Endothelial cell of umbilical vein (primary cell): ENCODE measurements around the gene ACYP2. TPM values are rescaled to one million over a fixed set of nuclear protein-coding genes. Genes with fewer than 3 reads are reported as not detected.

ENCODE experiments used
- BruUV-seq: library from RNA; stranded (reverse); fragments of 400-500 nt; replicated peaks from 2 replicates; lab custom pipeline; 2021; lab: Mats Ljungman, UMichigan
- CTCF ChIA-PET: fragments of 300-600, 350-600 bp; sonication (Branson Sonifier 250); formaldehyde crosslinking; loops from one replicate; lab custom pipeline; 2021; ENCODE audit warnings: antibody characterized with exemption, inconsistent platforms; lab: Charles Lee
- POLR2A ChIA-PET: fragments of 300-600, 350-600 bp; sonication (Branson Sonifier 250); formaldehyde crosslinking; loops from one replicate; lab custom pipeline; 2021; ENCODE audit warnings: antibody characterized with exemption, inconsistent platforms; lab: Charles Lee
- DNase-seq: peaks from one replicate; pipeline ENCODE4 v3.0.0-alpha.2; 2011; ENCODE audit warnings: low read depth, low spot score
- FAIRE-seq: peaks from 2 replicates; lab custom pipeline; 2011; peaks lifted over from hg19 to GRCh38; lab: Jason Lieb, UNC
- H2AFZ ChIP-seq: 2 replicates; pipeline ENCODE4 v1.6.0; 2012; ENCODE audit warnings: low read depth, low read length, control low read depth, inconsistent platforms
- H3K27ac ChIP-seq: 2 replicates; pipeline ENCODE4 v1.5.1; 2011; ENCODE audit warnings: low read depth, mild to moderate bottlenecking, control low read depth, low read length, moderate library complexity; ENCODE audit not compliant: insufficient read depth
- H3K27me3 ChIP-seq, 2 experiments: 2 replicates each; pipeline versions ENCODE4 v1.6.0 to v1.6.1; 2011; ENCODE audit warnings: low read length in 2 of 2, mixed read lengths in 1 of 2; ENCODE audit not compliant: control insufficient read depth in 2 of 2, insufficient read depth in 2 of 2
- H3K36me3 ChIP-seq, 2 experiments: 2 replicates in 1 of 2; 3 replicates in 1 of 2; pipeline ENCODE4 v1.5.1; 2011; ENCODE audit warnings: low read length in 2 of 2, mild to moderate bottlenecking in 1 of 2, moderate library complexity in 1 of 2; ENCODE audit not compliant: control insufficient read depth in 2 of 2, insufficient read depth in 2 of 2; ENCODE audit errors: extremely low read depth in 1 of 2
- H3K4me1 ChIP-seq: 3 replicates; pipeline ENCODE4 v1.5.1; 2011; ENCODE audit warnings: mild to moderate bottlenecking, low read length; ENCODE audit not compliant: control insufficient read depth, insufficient read depth; ENCODE audit errors: extremely low read depth
- H3K4me2 ChIP-seq: 2 replicates; pipeline ENCODE4 v1.6.1; 2011; ENCODE audit warnings: low read length, control low read depth, mixed read lengths; ENCODE audit not compliant: insufficient read depth
- H3K4me3 ChIP-seq, 3 experiments: fragments of 200-600 bp in 1 of 3; sonication (generic), shearing (Covaris generic) in 1 of 3; replicated peaks in 1 of 3; 2 replicates each; pipeline ENCODE4 v1.5.1; 2011 to 2016; ENCODE audit warnings: control low read depth in 3 of 3, low read length in 3 of 3, mild to moderate bottlenecking in 2 of 3, inconsistent platforms in 1 of 3, low read depth in 1 of 3, moderate library complexity in 1 of 3; ENCODE audit not compliant: insufficient read depth in 1 of 3
- H3K79me2 ChIP-seq: 2 replicates; pipeline ENCODE4 v1.6.0; 2012; ENCODE audit warnings: low read length, inconsistent platforms; ENCODE audit not compliant: control insufficient read depth, insufficient read depth
- H3K9ac ChIP-seq: replicated peaks from 2 replicates; pipeline ENCODE3; 2011; ENCODE audit warnings: low read length, control low read depth; ENCODE audit not compliant: insufficient read depth; ENCODE audit errors: extremely low read depth
- H3K9me1 ChIP-seq: replicated peaks from 3 replicates; pipeline ENCODE4 v1.6.0; 2011; ENCODE audit warnings: mild to moderate bottlenecking, low read length; ENCODE audit not compliant: control insufficient read depth, insufficient read depth; ENCODE audit errors: extremely low read depth
- H3K9me3 ChIP-seq: replicated peaks from 2 replicates; pipeline ENCODE4 v1.5.1; 2012; ENCODE audit warnings: low read length, inconsistent platforms; ENCODE audit not compliant: control insufficient read depth, insufficient read depth
- H4K20me1 ChIP-seq: replicated peaks from 2 replicates; pipeline ENCODE3; 2011; ENCODE audit warnings: mild to moderate bottlenecking, low read length; ENCODE audit not compliant: control insufficient read depth, insufficient read depth; ENCODE audit errors: extremely low read depth
- CTCF ChIP-seq, 2 donors: IDR thresholded peaks; 1 replicate in 1 of 2; 2 replicates in 1 of 2; pipeline ENCODE4 v1.5.1; 2011; ENCODE audit warnings: low read length in 2 of 2, mild to moderate bottlenecking in 2 of 2, moderate library complexity in 2 of 2, control low read depth in 1 of 2, inconsistent platforms in 1 of 2, low read depth in 1 of 2; ENCODE audit not compliant: insufficient read depth in 1 of 2; ENCODE audit errors: extremely low read depth in 1 of 2
- EZH2 ChIP-seq: IDR thresholded peaks from 2 replicates; pipeline ENCODE4 v1.6.1; 2012; ENCODE audit warnings: borderline replicate concordance, low read depth, mild to moderate bottlenecking, moderate library complexity, low read length, inconsistent platforms; ENCODE audit not compliant: severe bottlenecking
- FOS ChIP-seq: IDR thresholded peaks from 2 replicates; pipeline ENCODE4 v1.6.1; 2011; ENCODE audit warnings: mild to moderate bottlenecking, low read length, moderate library complexity, borderline replicate concordance; ENCODE audit not compliant: insufficient read depth
- GATA2 ChIP-seq: IDR thresholded peaks from 2 replicates; pipeline ENCODE4 v1.7.0; 2011; ENCODE audit warnings: low read depth, mild to moderate bottlenecking, moderate library complexity, mixed read lengths, low read length; ENCODE audit not compliant: insufficient read length, insufficient read depth
- JUN ChIP-seq: IDR thresholded peaks from 2 replicates; pipeline ENCODE4 v1.6.1; 2011; ENCODE audit warnings: borderline replicate concordance, low read depth; ENCODE audit not compliant: insufficient read length, insufficient read depth
- MAX ChIP-seq: IDR thresholded peaks from 2 replicates; pipeline ENCODE4 v1.6.1; 2011; ENCODE audit not compliant: insufficient read depth, insufficient read length
- MYC ChIP-seq: IDR thresholded peaks from one replicate; pipeline ENCODE4 v1.6.1; 2011; ENCODE audit warnings: mild to moderate bottlenecking, low read depth, low read length
- POLR2A ChIP-seq: IDR thresholded peaks from 2 replicates; pipeline ENCODE4 v1.6.1; 2012; ENCODE audit warnings: low read depth, mild to moderate bottlenecking, control low read depth, low read length
- POLR2AphosphoS5 ChIP-seq: IDR thresholded peaks from 2 replicates; pipeline ENCODE4 v1.6.1; 2012; ENCODE audit warnings: low read depth, mild to moderate bottlenecking, control low read depth, low read length, moderate library complexity; ENCODE audit not compliant: insufficient read depth
- dilution Hi-C: fragments of 300-500 bp; cut with MboI; formaldehyde crosslinking; loops from one replicate; pipeline ENCODE4 v1.15.0; 2019; ENCODE audit warnings: low sequenced_read_pairs; ENCODE audit not compliant: extremely low pct_ligation_motif_present
- intact Hi-C: fragments of 100-400 bp; cut with micrococcal nuclease; formaldehyde crosslinking; loops from one replicate; pipeline ENCODE4 v1.10.0; 2022
- polyA plus RNA-seq, 4 experiments: library from polyadenylated mRNA; depleted of rRNA in 3 of 4; stranded (reverse) in 3 of 4; unstranded in 1 of 4; fragments of >200 nt; gene quantifications; 2 replicates each; pipeline versions ENCODE4 v1.2.1 to v1.2.3, GENCODE V29; 2011 to 2012; ENCODE audit warnings: missing spikeins in 1 of 4
- total RNA-seq: library from RNA; stranded (reverse); gene quantifications from 2 replicates; pipeline ENCODE4 v1.2.3, GENCODE V29; 2021

Gene ACYP2
- total and polyA plus RNA-seq, 2 donors (not counting 3 experiments of a cell fraction or from before 2014, with no cell fraction given) = 3.9 to 7.9 TPM

- H3K36me3 ChIP-seq = no peaks in the 10 kb centered on the region
- POLR2A ChIA-PET = no interaction called here
- H2AFZ ChIP-seq = no peak overlapping the region
- H3K4me3 ChIP-seq = no peak overlapping the region
- DNase-seq = no peak
- CTCF ChIA-PET = interaction anchor here (0.7 to 1.3 kb wide), 6 partner anchors 9 to 74 kb away, joined by 3 to 5 read pairs (median 4); no protein-coding TSS in a partner anchor
- no peaks in the 10 kb centered on the region for H3K9me3 ChIP-seq
- no peak overlapping the region for H3K4me2 ChIP-seq
- intact Hi-C loops = no loop called here
- TF ChIP-seq CTCF (IDR thresholded peaks at IDR 0.05; ENCODE audit: extremely low read depth in 1 of 2, insufficient read depth in 1 of 2, low read depth in 1 of 2, low read length in 2 of 2) = no peak
- no peak for TF ChIP-seq EZH2
- no peak for TF ChIP-seq JUN
- TF ChIP-seq POLR2A = no peak
- TF ChIP-seq MYC = no peak
- TF ChIP-seq GATA2 = no peak
- no peak for TF ChIP-seq POLR2AphosphoS5
- TF ChIP-seq FOS = no peak
- TF ChIP-seq MAX = no peak
- no peaks in the 10 kb centered on the region for H4K20me1 ChIP-seq
- no peaks in the 10 kb centered on the region for H3K9me1 ChIP-seq
- no peak for FAIRE-seq
- H3K79me2 ChIP-seq = no peaks in the 10 kb centered on the region
- no peak overlapping the region for H3K9ac ChIP-seq
- H3K4me1 ChIP-seq = no peaks in the 10 kb centered on the region
- no peak overlapping the region for H3K27ac ChIP-seq
- no TSS peak for BruUV-seq
- dilution Hi-C loops = no loop called here
- H3K27me3 ChIP-seq = no peaks in the 10 kb centered on the region
Measured at GRCh38 chr2:54194761-54195750, 79.6 kb downstream of the ACYP2 start.
